Measurements from ENCODE around the gene CBL.

Gene CBL

DNA sequence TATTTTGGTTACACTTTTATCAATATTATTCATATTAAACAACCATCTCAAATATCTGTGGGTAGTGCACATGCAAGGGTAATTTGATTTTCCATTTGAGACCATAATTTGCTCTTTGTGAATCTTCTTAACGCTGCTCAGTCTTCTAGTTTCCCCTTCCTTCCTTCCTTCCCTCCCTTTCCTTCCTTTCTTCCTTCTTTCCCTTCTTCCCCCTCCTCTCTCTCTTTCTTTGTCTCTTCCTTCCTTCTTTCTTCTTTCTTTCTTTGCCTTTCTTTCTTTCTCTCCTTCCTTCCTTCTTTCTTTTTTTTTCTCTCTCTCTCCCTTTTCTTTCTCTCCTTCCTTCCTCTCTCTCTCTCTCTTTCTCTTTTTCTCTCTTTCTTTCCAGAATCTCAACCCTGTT, 124.1 kb downstream of the CBL start:
- DNase-seq (ENCODE audit: low spot score): no peak
- TF ChIP-seq, protein P1, sequence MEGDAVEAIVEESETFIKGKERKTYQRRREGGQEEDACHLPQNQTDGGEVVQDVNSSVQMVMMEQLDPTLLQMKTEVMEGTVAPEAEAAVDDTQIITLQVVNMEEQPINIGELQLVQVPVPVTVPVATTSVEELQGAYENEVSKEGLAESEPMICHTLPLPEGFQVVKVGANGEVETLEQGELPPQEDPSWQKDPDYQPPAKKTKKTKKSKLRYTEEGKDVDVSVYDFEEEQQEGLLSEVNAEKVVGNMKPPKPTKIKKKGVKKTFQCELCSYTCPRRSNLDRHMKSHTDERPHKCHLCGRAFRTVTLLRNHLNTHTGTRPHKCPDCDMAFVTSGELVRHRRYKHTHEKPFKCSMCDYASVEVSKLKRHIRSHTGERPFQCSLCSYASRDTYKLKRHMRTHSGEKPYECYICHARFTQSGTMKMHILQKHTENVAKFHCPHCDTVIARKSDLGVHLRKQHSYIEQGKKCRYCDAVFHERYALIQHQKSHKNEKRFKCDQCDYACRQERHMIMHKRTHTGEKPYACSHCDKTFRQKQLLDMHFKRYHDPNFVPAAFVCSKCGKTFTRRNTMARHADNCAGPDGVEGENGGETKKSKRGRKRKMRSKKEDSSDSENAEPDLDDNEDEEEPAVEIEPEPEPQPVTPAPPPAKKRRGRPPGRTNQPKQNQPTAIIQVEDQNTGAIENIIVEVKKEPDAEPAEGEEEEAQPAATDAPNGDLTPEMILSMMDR (IDR thresholded peaks at IDR 0.05; ENCODE audit: extremely low read depth, insufficient read depth, missing control alignments): no peak
- in situ Hi-C loops (cut with MboI; ENCODE audit: low pct_unique_long_range_greater_than_20kb, low sequenced_read_pairs, unreplicated experiment): no loop called here

DNA sequence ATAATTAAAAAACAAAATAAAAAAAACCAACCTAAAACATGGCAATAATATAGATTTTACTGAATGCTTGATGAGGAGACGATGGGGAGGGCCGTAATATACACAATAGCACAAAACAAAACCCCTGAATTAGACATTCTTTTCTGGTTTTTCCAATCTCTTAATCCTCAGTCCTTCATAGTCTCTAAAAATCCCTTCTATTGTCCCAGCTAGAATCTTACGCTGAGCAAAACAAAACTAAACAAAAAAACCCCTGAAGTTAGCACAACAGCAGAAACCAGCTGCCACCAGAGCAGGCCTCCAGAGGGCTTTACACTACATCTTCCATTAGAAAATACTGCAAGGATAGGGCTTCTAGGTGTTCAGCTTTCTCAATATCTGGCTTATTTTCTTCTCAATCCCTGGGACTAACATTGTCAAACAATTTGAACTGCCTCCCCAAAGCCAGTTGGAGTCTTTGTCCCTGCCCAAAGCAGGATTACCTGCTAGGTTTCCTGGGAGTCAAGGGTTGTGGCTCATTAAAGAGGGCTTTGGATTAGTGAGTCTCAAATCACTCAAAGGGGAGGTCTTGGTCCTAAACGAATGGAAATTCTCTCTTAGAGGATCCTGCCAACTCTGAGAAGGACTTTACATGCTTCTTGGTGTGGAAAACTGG, 126.1 kb downstream of the CBL start:
- in situ Hi-C loops (cut with MboI; ENCODE audit: low pct_unique_long_range_greater_than_20kb, low sequenced_read_pairs, unreplicated experiment): no loop called here
- TF ChIP-seq, protein P1 (IDR thresholded peaks at IDR 0.05; ENCODE audit: extremely low read depth, insufficient read depth, missing control alignments): no peak
- no peak for DNase-seq (ENCODE audit: low spot score)

DNA sequence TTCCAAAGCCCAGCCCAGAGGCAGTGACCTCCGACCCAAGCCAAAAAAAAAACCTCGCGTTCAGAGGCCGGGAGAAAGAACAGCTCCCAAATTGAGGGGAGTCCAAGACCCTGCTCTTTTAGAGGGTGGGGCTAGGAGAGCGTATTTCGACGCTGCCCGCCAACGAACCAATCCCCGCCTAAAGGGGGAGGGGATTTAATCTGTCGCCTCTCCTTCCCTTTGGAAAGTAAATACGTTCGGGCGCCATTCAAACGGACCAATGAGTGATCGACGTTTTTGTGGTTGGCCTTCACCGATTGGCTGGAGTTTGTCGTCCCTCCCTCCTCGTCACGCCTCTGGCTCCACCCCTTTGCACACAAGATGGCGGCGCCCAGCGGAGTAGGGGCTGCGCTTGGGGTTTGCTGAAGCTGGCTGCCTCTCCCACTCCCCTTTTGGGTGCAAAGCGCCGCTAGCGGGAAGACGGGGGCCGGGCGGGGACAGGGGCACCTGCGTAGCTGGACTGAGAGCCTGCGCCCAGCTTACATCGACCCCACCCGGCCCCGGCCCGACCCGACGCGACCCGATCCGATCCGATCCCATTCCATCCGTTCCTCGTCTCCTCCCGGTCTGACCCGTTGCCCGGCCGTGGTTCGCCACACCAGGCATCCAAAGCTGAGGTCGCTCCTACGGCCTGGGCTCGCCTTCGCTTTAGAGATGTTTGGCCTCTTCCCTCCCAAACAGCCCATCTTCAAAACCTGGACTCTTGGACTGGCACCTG, 128.2 kb downstream of the CBL start, which contains the start of gene RNF26:
Gene RNF26 (plus strand): TSS at position 354 of the 757 bp plus-strand sequence. CDS start 596 bp downstream, outside the sequence.
- peak; percentile 99 for DNase-seq (ENCODE audit: low spot score)
- in situ Hi-C loops (cut with MboI; ENCODE audit: low pct_unique_long_range_greater_than_20kb, low sequenced_read_pairs, unreplicated experiment): no loop called here
- TF ChIP-seq, protein P1 (IDR thresholded peaks at IDR 0.05; ENCODE audit: extremely low read depth, insufficient read depth, missing control alignments): no peak

DNA sequence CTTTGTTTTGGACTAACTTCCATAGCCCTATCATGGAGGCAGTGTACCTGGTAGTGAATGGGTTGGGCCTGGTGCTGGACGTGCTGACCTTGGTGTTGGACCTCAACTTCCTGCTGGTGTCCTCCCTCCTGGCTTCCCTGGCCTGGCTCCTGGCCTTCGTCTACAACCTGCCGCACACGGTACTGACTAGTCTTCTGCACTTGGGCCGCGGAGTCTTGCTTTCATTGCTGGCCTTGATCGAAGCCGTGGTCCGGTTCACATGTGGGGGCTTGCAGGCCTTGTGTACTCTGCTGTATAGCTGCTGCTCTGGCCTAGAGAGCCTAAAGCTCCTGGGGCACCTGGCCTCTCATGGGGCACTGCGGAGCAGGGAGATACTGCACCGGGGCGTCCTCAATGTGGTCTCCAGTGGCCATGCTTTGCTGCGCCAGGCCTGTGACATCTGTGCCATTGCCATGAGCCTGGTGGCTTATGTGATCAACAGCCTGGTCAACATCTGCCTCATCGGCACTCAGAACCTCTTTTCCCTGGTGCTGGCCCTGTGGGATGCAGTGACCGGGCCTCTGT, 129.0 kb downstream of the CBL start:
- no peak for DNase-seq (ENCODE audit: low spot score)
- in situ Hi-C loops (cut with MboI; ENCODE audit: low pct_unique_long_range_greater_than_20kb, low sequenced_read_pairs, unreplicated experiment): no loop called here
- TF ChIP-seq, protein P1 (IDR thresholded peaks at IDR 0.05; ENCODE audit: extremely low read depth, insufficient read depth, missing control alignments): no peak

DNA sequence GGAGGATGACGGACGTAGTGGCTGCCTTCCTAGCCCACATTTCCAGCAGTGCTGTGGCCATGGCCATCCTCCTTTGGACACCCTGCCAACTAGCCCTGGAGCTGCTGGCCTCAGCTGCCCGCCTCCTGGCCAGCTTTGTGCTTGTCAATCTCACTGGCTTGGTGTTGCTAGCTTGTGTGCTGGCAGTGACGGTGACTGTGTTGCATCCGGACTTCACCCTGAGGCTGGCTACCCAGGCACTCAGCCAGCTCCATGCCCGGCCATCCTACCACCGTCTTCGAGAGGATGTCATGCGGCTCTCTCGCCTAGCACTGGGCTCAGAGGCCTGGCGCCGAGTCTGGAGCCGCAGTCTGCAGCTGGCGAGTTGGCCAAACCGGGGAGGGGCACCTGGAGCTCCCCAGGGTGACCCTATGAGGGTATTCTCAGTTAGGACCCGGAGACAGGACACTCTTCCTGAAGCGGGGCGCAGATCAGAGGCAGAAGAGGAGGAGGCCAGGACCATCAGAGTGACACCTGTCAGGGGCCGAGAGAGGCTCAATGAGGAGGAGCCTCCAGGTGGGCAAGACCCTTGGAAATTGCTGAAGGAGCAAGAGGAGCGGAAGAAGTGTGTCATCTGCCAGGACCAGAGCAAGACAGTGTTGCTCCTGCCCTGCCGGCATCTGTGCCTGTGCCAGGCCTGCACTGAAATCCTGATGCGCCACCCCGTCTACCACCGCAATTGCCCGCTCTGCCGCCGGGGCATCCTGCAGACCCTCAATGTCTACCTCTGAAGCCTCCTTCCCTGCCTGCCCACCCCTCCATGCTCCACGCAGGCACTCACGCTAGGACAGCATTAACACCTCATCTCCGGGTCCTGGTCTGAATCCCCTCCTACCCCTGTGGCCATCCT, 129.8 kb downstream of the CBL start:
- no peak for DNase-seq (ENCODE audit: low spot score)
- in situ Hi-C loops (cut with MboI; ENCODE audit: low pct_unique_long_range_greater_than_20kb, low sequenced_read_pairs, unreplicated experiment): no loop called here
- TF ChIP-seq, protein P1 (IDR thresholded peaks at IDR 0.05; ENCODE audit: extremely low read depth, insufficient read depth, missing control alignments): no peak

Data from GM13977 (cell line).